Heart left ventricle (tissue), 16 donors: ENCODE measurements around the gene BICDL1. TPM values are rescaled to one million over a fixed set of nuclear protein-coding genes. Genes with fewer than 3 reads are reported as not detected.

ENCODE experiments used
- ATAC-seq, 4 donors: fragments of 200-7000 bp; cut with Tn5 transposase; one replicate each; pipeline ENCODE4 v1.9.1; 2020 to 2022; ENCODE audit warnings: moderate library complexity in 4 of 4, mild to moderate bottlenecking in 3 of 4, moderate number of reproducible peaks in 1 of 4
- DNase-seq, 5 donors: peaks; one replicate each; pipeline ENCODE4 v3.0.0-alpha.2; 2020
- H3K27ac ChIP-seq, 12 donors: fragments of 200-600 bp; sonication (generic) in 4 of 12; one replicate each; pipeline versions ENCODE4 v1.5.0 to v1.8.0; 2016 to 2022; ENCODE audit warnings: mild to moderate bottlenecking in 2 of 12
- H3K27me3 ChIP-seq, 9 donors: fragments of 200-600 bp; sonication (generic) in 2 of 9; one replicate each; pipeline versions ENCODE4 v1.5.1 to v1.8.0; 2016 to 2022; ENCODE audit warnings: mild to moderate bottlenecking in 3 of 9
- H3K36me3 ChIP-seq, 9 donors: fragments of 200-600 bp; sonication (generic) in 2 of 9; one replicate each; pipeline versions ENCODE4 v1.5.0 to v1.8.0; 2018 to 2022; ENCODE audit warnings: mild to moderate bottlenecking in 2 of 9
- H3K4me1 ChIP-seq, 12 donors: fragments of 200-600 bp; sonication (generic) in 4 of 12; one replicate each; pipeline versions ENCODE4 v1.5.0 to v1.8.0; 2016 to 2022; ENCODE audit warnings: mild to moderate bottlenecking in 3 of 12
- H3K4me3 ChIP-seq, 12 donors: fragments of 200-600 bp; sonication (generic) in 4 of 12; one replicate each; pipeline versions ENCODE4 v1.5.0 to v1.8.0; 2017 to 2022; ENCODE audit warnings: mild to moderate bottlenecking in 9 of 12, moderate library complexity in 4 of 12
- H3K9me3 ChIP-seq, 12 donors: fragments of 200-600 bp; sonication (generic) in 4 of 12; one replicate each; pipeline versions ENCODE4 v1.5.0 to v1.8.0; 2016 to 2022; ENCODE audit warnings: mild to moderate bottlenecking in 1 of 12
- CTCF ChIP-seq, 12 donors: fragments of 200-600 bp; sonication (generic) in 4 of 12; IDR thresholded peaks; one replicate each; pipeline versions ENCODE4 v1.5.0 to v1.8.0; 2018 to 2022; ENCODE audit warnings: antibody characterized with exemption in 12 of 12, mild to moderate bottlenecking in 5 of 12
- POLR2A ChIP-seq, 2 donors: fragments of 450-650 bp; IDR thresholded peaks; one replicate each; pipeline ENCODE4 v1.6.1; 2017; ENCODE audit warnings: antibody characterized with exemption in 2 of 2, mild to moderate bottlenecking in 2 of 2, moderate library complexity in 2 of 2
- WGBS, 4 donors: extraction: QIAGEN DNeasy Blood & Tissue Kit in 2 of 4; methylation state at CpG; one replicate each; pipeline versions ENCODE4 v1.1.5 to v1.1.7; 2013 to 2018; 5-methylcytosine and 5-hydroxymethylcytosine counted together
- intact Hi-C, 10 donors: fragments of 100-400 bp; cut with DNase I; formaldehyde crosslinking; loops; one replicate each; pipeline versions ENCODE4 v1.11.1 to v1.14.2; 2022
- polyA plus RNA-seq, 2 donors: library from polyadenylated mRNA; stranded (reverse); fragments of 200-250 nt; gene quantifications; one replicate each; pipeline ENCODE4 v1.2.3, GENCODE V29; 2013
- total RNA-seq, 9 donors: library from RNA; depleted of rRNA in 2 of 9; stranded (reverse); fragments of >200 nt in 2 of 9; fragmentation: NEBNext Ultra II Directional in 3 of 9; extraction: Animal tissue kit (Norgen Biotek cat#: 25700) in 3 of 9; gene quantifications; one replicate each; pipeline versions ENCODE4 v1.1.0 to v1.2.4, GENCODE V29; 2016 to 2023
- donor health status: ischemic (EF 13 %, LVEDD 7.1; RV severe dilation, severe dysfunction).
- donor health status: healthy with polysubstance abuse.
- donor health status: DM: no; HTN: yes; CAD: no.
- donor health status: DM: no; HTN: no; CAD: no.
- donor health status: ischemic (EF 25% LVEDD 6.9; RV normal size, moderate dysfunction).
- donor health status: ischemic (EF 25% LVEDD 5.7; RV mildly dilated, moderate dysfunction).
- donor health status: healthy.
- donor health status: DM: yes; HTN: yes; CAD: no.
- donor health status: ischemic (EF 35%, LVEDD 5.7; RV mildly dilated, moderate dysfunction).
- donor health status: nonischemic (EF 11% LVEDD 7.7; RV severe dilation, severe dysfunction).
- donor health status: DM: yes; HTN: yes; CAD: no.
- donor health status: PGD.
- donor health status: ischemic (EF 29% LVEDD 5.4; RV normal size, mild dysfunction).
- donor health status: nonischemic (EF 23%, LVEDD 6.1; RV moderate dilation, normal function).

The BICDL1 gene
- total and polyA plus RNA-seq, 11 donors: 0.12 to 28.0 (median 0.30) TPM; not detected in 4

- WGBS, 4 donors: 25 to 52% (median 36%) methylated on average over 3 of the region's 3 CpGs
- H3K4me3 ChIP-seq: no peak overlapping the region
- DNase-seq (no peak), ATAC-seq (no peak)
- intact Hi-C loops: loop anchor here in 1 of 10 donors (5.0 kb wide), 1 partner anchor 92 kb away; no protein-coding TSS in a partner anchor
- H3K27ac ChIP-seq: no peak overlapping the region
- peaks cover 0 to 5% (median 3%) of the 10 kb centered on the region in 12 donors for H3K4me1 ChIP-seq
- H3K27me3 ChIP-seq: peaks cover 0 to 71% (median 24%) of the 10 kb centered on the region in 9 donors
- no peak for TF ChIP-seq CTCF (IDR thresholded peaks at IDR 0.05)
- TF ChIP-seq POLR2A (IDR thresholded peaks at IDR 0.05): no peak
- no peaks in the 10 kb centered on the region for H3K36me3 ChIP-seq
- no peaks in the 10 kb centered on the region for H3K9me3 ChIP-seq
Measured at GRCh38 chr12:119994892-119995658, 6.0 kb downstream of the BICDL1 start.

GRCh38 chr12:119996417-119996816, 7.4 kb downstream of the BICDL1 start:
- peaks cover 0 to 64% (median 17%) of the 10 kb centered on the region in 9 donors for H3K27me3 ChIP-seq
- no peak overlapping the region for H3K27ac ChIP-seq
- H3K36me3 ChIP-seq: no peaks in the 10 kb centered on the region
- H3K4me1 ChIP-seq: no peaks in the 10 kb centered on the region
- intact Hi-C loops: no loop called here
- DNase-seq: no peak
- TF ChIP-seq POLR2A (IDR thresholded peaks at IDR 0.05) (no peak), CTCF (IDR thresholded peaks at IDR 0.05) (no peak)
- WGBS, 4 donors: 67 to 89% (median 86%) methylated on average over 1 of the region's 1 CpG
- no peak for ATAC-seq
- H3K9me3 ChIP-seq: no peaks in the 10 kb centered on the region
- no peak overlapping the region for H3K4me3 ChIP-seq

GRCh38 chr12:119998471-119999245, 9.6 kb downstream of the BICDL1 start:
- H3K27me3 ChIP-seq: peaks cover 0 to 60% (median 12%) of the 10 kb centered on the region in 9 donors
- DNase-seq (no peak), ATAC-seq (no peak)
- no peaks in the 10 kb centered on the region for H3K36me3 ChIP-seq
- no peak overlapping the region for H3K27ac ChIP-seq
- no peak overlapping the region for H3K4me3 ChIP-seq
- no peaks in the 10 kb centered on the region for H3K4me1 ChIP-seq
- no peaks in the 10 kb centered on the region for H3K9me3 ChIP-seq
- intact Hi-C loops: no loop called here
- 69 to 73% (median 70%) methylated on average over 13 of the region's 13 CpGs for WGBS, 4 donors
- no peak for TF ChIP-seq POLR2A (IDR thresholded peaks at IDR 0.05)
- TF ChIP-seq CTCF (IDR thresholded peaks at IDR 0.05): no peak

GRCh38 chr12:120000556-120000955, 11.5 kb downstream of the BICDL1 start:
- TF ChIP-seq POLR2A (IDR thresholded peaks at IDR 0.05): no peak
- no peak for TF ChIP-seq CTCF (IDR thresholded peaks at IDR 0.05)
- WGBS, 4 donors: 81 to 89% (median 85%) methylated on average over 3 of the region's 3 CpGs

More at GRCh38 chr12:120000556-120000955, 11.5 kb downstream of the BICDL1 start:
- no peak overlapping the region for H3K4me3 ChIP-seq
- intact Hi-C loops: no loop called here
- no peak overlapping the region for H3K27ac ChIP-seq
- DNase-seq: no peak
- no peaks in the 10 kb centered on the region for H3K4me1 ChIP-seq
- H3K27me3 ChIP-seq: peaks cover 0 to 55% (median 8%) of the 10 kb centered on the region in 9 donors
- H3K36me3 ChIP-seq: no peaks in the 10 kb centered on the region
- no peak for ATAC-seq
- no peaks in the 10 kb centered on the region for H3K9me3 ChIP-seq
